RWPE1 (cell line): ENCODE measurements around the gene MARK3.

Experiments
- CTCF ChIA-PET: fragments of 350-600 bp; sonication (Branson Sonifier 250); formaldehyde crosslinking; extraction: SDS; loops from one replicate; lab custom pipeline; 2021; lab: Yijun Ruan, JAX
- POLR2A ChIA-PET: fragments of 400-600 bp; formaldehyde crosslinking; extraction: SDS; loops from one replicate; lab custom pipeline; 2020; ENCODE audit warnings: antibody characterized with exemption; ENCODE audit not compliant: low non-redundant PET; lab: Yijun Ruan, JAX
- DNase-seq: peaks from one replicate; pipeline ENCODE4 v3.0.0; 2012; ENCODE audit warnings: low spot score
- H3K27ac ChIP-seq: fragments of 450-650 bp; 2 replicates; pipeline ENCODE4 v1.5.1; 2017
- TF ChIP-seq, protein P1 (sequence below): fragments of 450-650 bp; conservative IDR thresholded peaks from 2 replicates; pipeline ENCODE4 v1.5.1; 2017; ENCODE audit warnings: low read depth, mild to moderate bottlenecking

The MARK3 gene

GRCh38 chr14:103547455-103547940, 162.3 kb downstream of the MARK3 start:
- CTCF ChIA-PET = interaction anchor here (1.1 to 3.7 kb wide), 5 partner anchors 11 to 47 kb away, joined by 4 to 57 read pairs (median 5); partner anchors contain the start of gene CKB

GRCh38 chr14:103547941-103548462, 162.8 kb downstream of the MARK3 start:
- TF ChIP-seq, protein P1, sequence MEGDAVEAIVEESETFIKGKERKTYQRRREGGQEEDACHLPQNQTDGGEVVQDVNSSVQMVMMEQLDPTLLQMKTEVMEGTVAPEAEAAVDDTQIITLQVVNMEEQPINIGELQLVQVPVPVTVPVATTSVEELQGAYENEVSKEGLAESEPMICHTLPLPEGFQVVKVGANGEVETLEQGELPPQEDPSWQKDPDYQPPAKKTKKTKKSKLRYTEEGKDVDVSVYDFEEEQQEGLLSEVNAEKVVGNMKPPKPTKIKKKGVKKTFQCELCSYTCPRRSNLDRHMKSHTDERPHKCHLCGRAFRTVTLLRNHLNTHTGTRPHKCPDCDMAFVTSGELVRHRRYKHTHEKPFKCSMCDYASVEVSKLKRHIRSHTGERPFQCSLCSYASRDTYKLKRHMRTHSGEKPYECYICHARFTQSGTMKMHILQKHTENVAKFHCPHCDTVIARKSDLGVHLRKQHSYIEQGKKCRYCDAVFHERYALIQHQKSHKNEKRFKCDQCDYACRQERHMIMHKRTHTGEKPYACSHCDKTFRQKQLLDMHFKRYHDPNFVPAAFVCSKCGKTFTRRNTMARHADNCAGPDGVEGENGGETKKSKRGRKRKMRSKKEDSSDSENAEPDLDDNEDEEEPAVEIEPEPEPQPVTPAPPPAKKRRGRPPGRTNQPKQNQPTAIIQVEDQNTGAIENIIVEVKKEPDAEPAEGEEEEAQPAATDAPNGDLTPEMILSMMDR = no peak
- CTCF ChIA-PET = interaction anchor here (3.7 kb wide), 1 partner anchor 28 kb away, joined by 57 read pairs; the partner anchor contains the start of gene CKB

More at GRCh38 chr14:103547455-103547940, 162.3 kb downstream of the MARK3 start:
- POLR2A ChIA-PET = interaction anchor here (0.7 kb wide), 1 partner anchor 19 kb away, joined by 4 read pairs; no protein-coding TSS in a partner anchor
- H3K27ac ChIP-seq = peak overlapping the region; percentile 97
- no peak for DNase-seq
- TF ChIP-seq, protein P1 = no peak

DNA sequence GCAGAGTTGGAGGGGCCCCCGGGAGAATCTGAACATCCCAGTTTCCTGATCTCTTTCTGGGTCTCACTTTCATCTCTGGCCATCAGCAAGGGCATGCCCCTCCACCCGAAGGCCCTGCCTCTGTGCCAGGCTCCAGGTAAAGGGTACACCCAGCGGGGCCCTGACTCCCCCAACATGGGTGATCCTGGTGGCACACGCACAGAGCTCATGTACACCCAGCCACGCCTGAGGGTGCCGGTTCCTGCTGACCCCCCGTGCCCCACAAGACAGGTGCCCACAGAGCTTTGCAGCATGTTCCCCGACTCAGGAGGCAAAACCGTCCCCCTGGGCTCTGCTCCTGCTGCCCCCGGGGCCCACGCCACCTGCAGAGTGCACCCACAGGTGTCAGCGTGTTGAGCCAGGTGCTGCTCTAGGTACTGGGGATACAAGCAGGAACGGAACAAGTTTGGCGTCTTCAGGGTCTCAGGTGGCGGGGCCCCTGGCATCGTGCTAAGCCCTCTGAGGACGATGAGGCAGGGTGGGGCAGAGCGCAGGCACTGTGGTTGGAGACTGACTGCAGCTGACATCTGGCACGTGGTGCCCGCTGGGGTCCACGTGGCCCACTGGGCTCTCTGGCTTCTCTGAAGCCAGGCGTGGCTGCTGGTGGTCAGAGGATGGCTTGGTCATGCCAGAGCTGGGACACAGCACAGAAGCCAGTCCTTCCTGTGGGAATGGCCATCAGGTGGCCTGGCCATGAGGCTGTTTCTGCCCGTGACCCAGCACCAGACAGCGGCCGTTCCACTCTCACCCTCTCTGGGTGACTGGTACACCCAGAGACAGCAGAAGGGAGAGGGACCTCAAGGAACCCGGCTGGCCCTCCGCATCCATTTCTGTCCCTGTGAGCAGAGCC, 163.5 kb downstream of the MARK3 start:
- no peak for DNase-seq
- TF ChIP-seq, protein P1 = no peak
- POLR2A ChIA-PET = interaction anchor here (0.7 to 1.1 kb wide), 2 partner anchors 20 to 36 kb away, joined by 3 to 4 read pairs; no protein-coding TSS in a partner anchor
- H3K27ac ChIP-seq = peak overlapping the region; percentile 97
- CTCF ChIA-PET = interaction anchor here (1.5 to 3.7 kb wide), 2 partner anchors 29 to 30 kb away, joined by 6 to 57 read pairs; partner anchors contain the start of gene CKB

More at GRCh38 chr14:103547941-103548462, 162.8 kb downstream of the MARK3 start:
- H3K27ac ChIP-seq = peak overlapping the region; percentile 97
- POLR2A ChIA-PET = interaction anchor here (0.7 kb wide), 1 partner anchor 20 kb away, joined by 4 read pairs; no protein-coding TSS in a partner anchor
- DNase-seq = no peak

- TF ChIP-seq, protein P1 = 0 out of 2 replicates have a peak, but pooled peaks have one; percentile 9
- no peak for DNase-seq
- ChIA-PET CTCF (interaction anchor here (0.6 to 1.5 kb wide), 3 partner anchors 28 to 31 kb away, joined by 4 to 6 read pairs (median 5); no protein-coding TSS in a partner anchor), POLR2A (interaction anchor here (1.1 kb wide), 1 partner anchor 37 kb away, joined by 3 read pairs; no protein-coding TSS in a partner anchor)
- H3K27ac ChIP-seq = peak overlapping the region; percentile 97
Measured at GRCh38 chr14:103549361-103550311, 164.4 kb downstream of the MARK3 start.

- no peak for DNase-seq
- H3K27ac ChIP-seq = peak overlapping the region; percentile 97
- ChIA-PET POLR2A (no interaction called here), CTCF (interaction anchor here (0.5 to 0.9 kb wide), 3 partner anchors 12 to 32 kb away, joined by 3 to 5 read pairs (median 4); partner anchors contain the start of genes BAG5 and COA8)
- TF ChIP-seq, protein P1 = no peak
Measured at GRCh38 chr14:103550451-103551337, 165.5 kb downstream of the MARK3 start.
